ENCODE results near the gene TCHP.
"Not testable (repeated sequence)": the region's sequence is repeated elsewhere in the genome, so short reads cannot be mapped to it uniquely, and the experiment has no call there.

TCHP gene

GRCh38 chr12:109879351-109880042, 20.6 kb upstream of the TCHP start:
- DNase-seq, result peak; percentile 44 to 80

- peak; percentile 83 to 93 for DNase-seq
These were observed 19.8 kb upstream of the TCHP start, which contains the start of gene GLTP for GRCh38 chr12:109880043-109880931. TSS of gene GLTP (minus strand) at chr12:109880541. CDS start at chr12:109880374, 167 bp downstream.

- DNase-seq, result no peak
These were observed 19.1 kb upstream of the TCHP start for GRCh38 chr12:109880938-109881337.

GRCh38 chr12:109881752-109882151, 18.3 kb upstream of the TCHP start:
- no peak for DNase-seq

GRCh38 chr12:109883461-109883860, 16.6 kb upstream of the TCHP start:
- no peak for DNase-seq

- no peak for DNase-seq
These were observed 14.5 kb upstream of the TCHP start for GRCh38 chr12:109885616-109886015.

GRCh38 chr12:109888179-109889020, 11.7 kb upstream of the TCHP start:
- DNase-seq, result peak; percentile 79 to 89

- DNase-seq, result no peak
These were observed 9.4 kb upstream of the TCHP start for GRCh38 chr12:109890620-109891170.

- not testable (repeated sequence) for DNase-seq
These were observed 8.3 kb upstream of the TCHP start for GRCh38 chr12:109891731-109892130.

- no peak for DNase-seq
These were observed 7.8 kb upstream of the TCHP start for GRCh38 chr12:109892165-109892715.

GRCh38 chr12:109892748-109893147, 7.3 kb upstream of the TCHP start:
- DNase-seq, result no peak

GRCh38 chr12:109893261-109893995, 6.6 kb upstream of the TCHP start:
- DNase-seq, result peak; percentile 22 to 63

- DNase-seq, result no peak
These were observed 5.1 kb upstream of the TCHP start for GRCh38 chr12:109894939-109895338.

- DNase-seq, result no peak
These were observed 3.9 kb upstream of the TCHP start for GRCh38 chr12:109896188-109896587.

- DNase-seq, result no peak
These were observed 3.0 kb upstream of the TCHP start for GRCh38 chr12:109897029-109897428.

- not testable (repeated sequence) for DNase-seq
These were observed 729 bp upstream of the TCHP start for GRCh38 chr12:109899345-109899744.

GRCh38 chr12:109900752-109901580, 892 bp downstream of the TCHP start:
- DNase-seq, result no peak

GRCh38 chr12:109902891-109903418, 2.9 kb downstream of the TCHP start:
- DNase-seq, result no peak

GRCh38 chr12:109905301-109905700, 5.2 kb downstream of the TCHP start:
- DNase-seq, result no peak

GRCh38 chr12:109910254-109910968, 10.3 kb downstream of the TCHP start:
- no peak for DNase-seq

Data from inflammatory macrophage treated with lipopolysaccharide for 1 hour (primary cell).